NCI-H2196 treated with DMSO at 0.1 percent for 48 hours (cell line): ENCODE results near the gene OPN4.

ENCODE experiments used
- DNase-seq: peaks from one replicate; lab custom pipeline; 2025; ENCODE audit not compliant: unreplicated experiment; lab: John Stamatoyannopoulos, UW

The OPN4 gene

GRCh38 chr10:86646933-86647332, 7.4 kb upstream of the OPN4 start:
- no peak for DNase-seq

DNA sequence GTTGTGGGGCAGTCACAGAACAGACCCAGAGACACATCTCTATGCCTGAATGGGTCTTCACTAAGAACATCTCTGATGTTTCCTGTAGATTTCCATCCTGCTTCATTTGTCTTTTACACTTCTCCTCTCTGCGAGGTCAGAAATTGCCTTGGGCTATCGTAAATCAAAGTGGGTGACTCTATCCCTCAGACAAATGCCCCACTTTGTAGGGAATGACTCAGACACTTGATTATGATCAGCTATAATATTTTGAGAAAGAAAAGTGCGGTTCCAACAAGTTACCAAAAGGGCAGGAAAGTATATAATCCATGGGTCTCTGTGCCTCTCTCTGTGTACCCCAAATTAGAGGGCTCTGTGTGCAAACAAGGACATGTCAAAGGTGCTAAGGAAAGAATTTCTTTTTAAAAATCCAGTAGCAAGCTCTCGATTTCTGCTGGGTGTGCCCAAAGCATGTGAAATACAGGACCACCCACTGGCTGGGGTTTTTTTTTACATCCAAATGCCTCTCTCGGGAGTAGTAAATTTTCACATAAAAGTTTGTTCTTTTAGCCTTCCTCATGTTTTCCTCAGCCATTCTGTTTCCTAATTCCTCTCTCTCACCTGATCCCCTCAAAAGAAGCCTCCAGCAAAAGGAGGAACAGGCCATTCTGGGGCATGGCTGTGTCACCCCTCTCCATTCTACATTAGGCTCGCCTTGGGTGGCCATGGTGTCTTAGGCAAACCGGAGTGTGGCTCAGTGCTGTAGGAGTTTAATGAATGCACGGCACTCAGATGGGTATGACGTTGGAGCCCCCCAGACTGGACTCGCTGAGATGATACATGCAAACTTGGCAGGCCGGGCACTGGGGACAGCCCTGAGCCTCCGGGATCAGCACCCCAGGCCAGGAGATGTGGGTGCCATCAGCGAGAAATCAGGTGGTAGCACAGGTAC, 6.3 kb upstream of the OPN4 start:
- DNase-seq: no peak

GRCh38 chr10:86648704-86649427, 5.5 kb upstream of the OPN4 start:
- DNase-seq: peak; percentile 39

- no peak for DNase-seq
These were observed 4.7 kb upstream of the OPN4 start for GRCh38 chr10:86649471-86650150.

GRCh38 chr10:86650151-86650550, 4.2 kb upstream of the OPN4 start:
- DNase-seq: no peak

- no peak for DNase-seq
These were observed 3.3 kb upstream of the OPN4 start for GRCh38 chr10:86651021-86651471.

GRCh38 chr10:86651631-86652331, 2.6 kb upstream of the OPN4 start:
- DNase-seq: no peak

- DNase-seq: peak; percentile 37
These were observed 1.8 kb upstream of the OPN4 start for GRCh38 chr10:86652361-86653202.

DNA sequence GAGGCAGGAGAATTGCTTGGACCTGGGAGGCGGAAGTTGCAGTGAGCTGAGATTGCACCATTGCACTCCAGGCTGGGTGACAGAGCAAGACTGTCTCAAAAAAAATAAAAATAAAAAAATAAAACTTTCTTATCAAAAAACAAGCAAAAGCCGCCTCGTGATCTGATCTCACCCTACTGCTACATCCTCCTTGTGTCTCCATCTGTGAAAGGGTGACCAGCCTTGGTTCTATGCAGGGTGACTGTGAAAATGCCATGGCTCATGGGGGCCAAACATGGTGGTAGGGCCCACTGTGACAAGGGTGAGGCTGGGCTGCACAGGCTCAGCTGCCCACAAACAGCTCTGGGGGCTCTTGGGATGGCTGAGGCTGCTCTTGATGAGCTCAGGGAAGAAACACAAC, 968 bp upstream of the OPN4 start:
- DNase-seq: no peak

DNA sequence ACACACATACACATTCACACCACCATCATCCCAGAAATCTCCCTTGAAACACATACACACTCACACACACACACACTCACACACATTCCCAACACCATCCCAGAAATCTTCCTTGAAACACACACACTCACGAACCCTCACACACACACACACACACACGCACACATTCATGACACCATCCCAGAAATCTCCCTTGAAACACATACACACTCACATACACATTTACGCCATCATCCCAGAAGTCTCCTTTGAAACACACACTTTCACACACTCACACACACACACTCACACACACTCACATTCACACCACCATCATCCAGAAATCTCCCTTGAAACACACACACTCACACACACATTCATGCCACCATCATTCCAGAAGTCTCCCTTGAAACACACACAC, 360 bp upstream of the OPN4 start:
- no peak for DNase-seq

DNA sequence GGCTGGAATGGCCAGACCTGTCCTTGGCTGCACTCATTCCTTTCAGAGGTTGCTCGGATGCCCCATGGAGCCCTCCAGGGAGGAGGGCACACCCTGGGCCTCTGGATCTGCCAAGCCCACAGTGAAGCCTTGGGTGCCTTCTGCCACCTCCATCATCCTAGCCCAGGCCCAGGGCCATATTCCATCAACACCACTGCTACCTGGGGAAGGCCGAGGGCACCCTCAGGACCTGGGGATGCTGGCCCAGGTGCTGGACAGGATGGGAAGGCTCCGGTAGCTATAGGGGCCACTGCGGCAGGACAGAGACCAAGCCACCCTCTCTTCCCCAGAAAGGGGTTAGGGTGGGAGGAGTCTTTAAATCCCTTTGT, 810 bp downstream of the OPN4 start:
- DNase-seq: no peak

- no peak for DNase-seq
These were observed 1.2 kb downstream of the OPN4 start for GRCh38 chr10:86655596-86655995.

DNA sequence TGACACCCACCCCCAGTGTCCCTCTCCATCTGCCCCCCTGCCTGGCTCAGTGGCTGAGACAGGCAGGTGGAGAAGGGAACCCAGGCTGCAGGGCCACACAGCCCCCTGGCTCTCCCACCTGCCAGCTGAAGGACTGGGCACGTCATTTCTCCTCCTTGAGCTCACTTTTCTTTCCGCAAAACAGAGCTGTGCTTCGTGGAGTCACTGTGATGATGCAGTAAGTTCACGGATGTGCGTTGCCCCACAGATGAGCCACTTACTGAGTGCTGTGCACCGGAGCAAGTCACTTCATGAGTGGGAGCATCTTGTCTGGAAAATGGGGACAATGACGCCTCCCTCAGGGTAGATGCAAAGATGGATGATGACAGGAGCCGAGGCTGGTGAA, 2.7 kb downstream of the OPN4 start:
- no peak for DNase-seq

GRCh38 chr10:86657396-86658011, 3.2 kb downstream of the OPN4 start:
- no peak for DNase-seq

- DNase-seq: no peak
These were observed 4.0 kb downstream of the OPN4 start for GRCh38 chr10:86658261-86658741.

- DNase-seq: no peak
These were observed 4.4 kb downstream of the OPN4 start for GRCh38 chr10:86658751-86659150.

DNA sequence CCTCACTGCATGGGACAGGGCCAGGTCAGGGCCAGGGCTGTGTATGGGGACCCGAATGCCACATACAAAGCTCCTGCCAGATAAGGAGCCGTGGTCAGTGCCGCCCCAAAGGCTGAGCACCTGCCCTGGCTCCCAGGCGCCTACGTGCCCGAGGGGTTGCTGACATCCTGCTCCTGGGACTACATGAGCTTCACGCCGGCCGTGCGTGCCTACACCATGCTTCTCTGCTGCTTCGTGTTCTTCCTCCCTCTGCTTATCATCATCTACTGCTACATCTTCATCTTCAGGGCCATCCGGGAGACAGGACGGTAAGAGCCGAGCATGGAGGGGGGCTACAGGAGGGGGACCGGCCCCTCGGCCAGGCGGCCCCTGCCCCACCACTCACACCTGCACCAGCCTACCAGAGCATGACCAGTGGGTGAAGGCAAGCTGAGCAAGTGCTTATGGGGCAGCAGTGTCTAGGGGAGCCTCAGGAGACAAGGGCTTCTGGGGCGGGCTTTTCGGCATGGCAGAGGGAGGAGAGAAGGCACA, 4.9 kb downstream of the OPN4 start:
- DNase-seq: no peak

GRCh38 chr10:86659721-86660453, 5.5 kb downstream of the OPN4 start:
- no peak for DNase-seq
